Lung (tissue), 12 donors: ENCODE results near the gene SLC30A9. TPM values are rescaled to one million over a fixed set of nuclear protein-coding genes. Genes with fewer than 3 reads are reported as not detected.

Experiments used
- ATAC-seq: fragments of 200-7000 bp; cut with Tn5 transposase; one replicate; pipeline ENCODE4 v1.9.1; 2020; ENCODE audit warnings: moderate number of reproducible peaks; ENCODE audit not compliant: insufficient read depth, low FRiP score
- DNase-seq, 3 donors: peaks; one replicate each; pipeline ENCODE4 v3.0.0-alpha.2; 2013 to 2017
- H3K27ac ChIP-seq, 2 donors: one replicate each; pipeline ENCODE4 v1.5.1; 2013; ENCODE audit warnings: mild to moderate bottlenecking in 2 of 2, moderate library complexity in 2 of 2, control low read depth in 1 of 2, inconsistent platforms in 1 of 2, low read depth in 1 of 2, low read length in 1 of 2
- H3K27me3 ChIP-seq, 3 donors: one replicate each; pipeline ENCODE4 v1.5.1; 2013; ENCODE audit warnings: low read length in 2 of 3; ENCODE audit not compliant: control insufficient read depth in 3 of 3, insufficient read depth in 3 of 3
- H3K36me3 ChIP-seq, 4 donors: one replicate each; pipeline ENCODE4 v1.5.1; 2013; ENCODE audit warnings: low read length in 4 of 4, mild to moderate bottlenecking in 1 of 4, moderate library complexity in 1 of 4; ENCODE audit not compliant: control insufficient read depth in 4 of 4, insufficient read depth in 4 of 4
- H3K4me1 ChIP-seq, 5 donors: one replicate each; pipeline ENCODE4 v1.5.1; 2013; ENCODE audit warnings: low read length in 5 of 5, mild to moderate bottlenecking in 2 of 5, moderate library complexity in 1 of 5; ENCODE audit not compliant: control insufficient read depth in 5 of 5, insufficient read depth in 5 of 5
- H3K4me3 ChIP-seq: one replicate; pipeline ENCODE4 v1.5.1; 2013; ENCODE audit warnings: mild to moderate bottlenecking, control low read depth, moderate library complexity
- H3K9ac ChIP-seq, 2 donors: one replicate each; pipeline ENCODE4 v1.5.1; 2013; ENCODE audit warnings: low read length in 2 of 2, control low read depth in 1 of 2; ENCODE audit not compliant: insufficient read depth in 1 of 2
- H3K9me3 ChIP-seq, 4 donors: one replicate each; pipeline ENCODE4 v1.5.1; 2013; ENCODE audit warnings: low read length in 3 of 4, mild to moderate bottlenecking in 1 of 4, moderate library complexity in 1 of 4; ENCODE audit not compliant: control insufficient read depth in 4 of 4, insufficient read depth in 3 of 4
- CTCF ChIP-seq: IDR thresholded peaks from 2 replicates; pipeline ENCODE4 v1.5.1; 2012; ENCODE audit warnings: mild to moderate bottlenecking; ENCODE audit errors: control extremely low read depth, extremely low read depth
- WGBS, 2 donors: extraction: QIAGEN DNeasy Blood & Tissue Kit; methylation state at CpG; one replicate each; pipeline ENCODE4 v1.1.7; 2013; 5-methylcytosine and 5-hydroxymethylcytosine counted together
- polyA plus RNA-seq, 2 donors: library from polyadenylated mRNA; stranded (reverse); fragments of 200-250 nt; gene quantifications; one replicate each; pipeline ENCODE4 v1.2.1, GENCODE V29; 2013
- total RNA-seq, 2 donors: library from RNA; depleted of rRNA in 1 of 2; stranded (reverse); fragments of >200 nt in 1 of 2; gene quantifications; one replicate each; pipeline ENCODE4 v1.2.1, GENCODE V29; 2014 to 2021
- donor health status: control.
- donor health status: control.
- donor health status: Bipolar disorder and iron deficiency.
- donor health status: healthy.
- donor health status: DM: yes; HTN: yes; CAD: no.

The SLC30A9 gene
- total and polyA plus RNA-seq, 4 donors: 12.3 to 68.5 (median 35.0) TPM

GRCh38 chr4:41944089-41944488, 46.2 kb upstream of the SLC30A9 start:
- Histone ChIP-seq H3K36me3 (peaks cover 0 to 20% (median 3%) of the 10 kb centered on the region in 4 donors), H3K27ac (no peak overlapping the region), H3K9ac (no peak overlapping the region), H3K4me1 (peaks cover 0 to 4% (median 0%) of the 10 kb centered on the region in 5 donors), H3K9me3 (no peaks in the 10 kb centered on the region), H3K4me3 (no peak overlapping the region), H3K27me3 (no peaks in the 10 kb centered on the region)
- DNase-seq (peak in 1 of 3 donors; percentile 8), ATAC-seq (no peak)
- TF ChIP-seq CTCF: no peak

GRCh38 chr4:41949531-41949930, 40.8 kb upstream of the SLC30A9 start:
- 80 to 84% methylated on average over 3 of the region's 3 CpGs for WGBS, 2 donors
- TF ChIP-seq CTCF: no peak

GRCh38 chr4:41957634-41958033, 32.7 kb upstream of the SLC30A9 start:
- peaks cover 0 to 15% (median 8%) of the 10 kb centered on the region in 4 donors for H3K36me3 ChIP-seq
- H3K9me3 ChIP-seq: no peaks in the 10 kb centered on the region
- ATAC-seq (no peak), DNase-seq (peak in 1 of 3 donors; percentile 14)
- H3K9ac ChIP-seq: no peak overlapping the region
- no peaks in the 10 kb centered on the region for H3K27me3 ChIP-seq
- no peaks in the 10 kb centered on the region for H3K4me1 ChIP-seq
- TF ChIP-seq CTCF: no peak
- H3K27ac ChIP-seq: no peak overlapping the region
- WGBS, 2 donors: 23 to 24% methylated on average over 1 of the region's 1 CpG
- H3K4me3 ChIP-seq: no peak overlapping the region

More at GRCh38 chr4:41949531-41949930, 40.8 kb upstream of the SLC30A9 start:
- no peaks in the 10 kb centered on the region for H3K27me3 ChIP-seq
- ATAC-seq (no peak), DNase-seq (no peak)
- no peak overlapping the region for H3K27ac ChIP-seq
- no peaks in the 10 kb centered on the region for H3K4me1 ChIP-seq
- no peak overlapping the region for H3K4me3 ChIP-seq
- no peaks in the 10 kb centered on the region for H3K9me3 ChIP-seq
- H3K9ac ChIP-seq: no peak overlapping the region
- H3K36me3 ChIP-seq: peaks cover 8 to 24% (median 16%) of the 10 kb centered on the region in 4 donors

GRCh38 chr4:41963105-41963504, 27.2 kb upstream of the SLC30A9 start:
- H3K27ac ChIP-seq: no peak overlapping the region
- WGBS, 2 donors: 96 to 97% methylated on average over 4 of the region's 4 CpGs
- no peaks in the 10 kb centered on the region for H3K4me1 ChIP-seq
- no peaks in the 10 kb centered on the region for H3K36me3 ChIP-seq
- no peak overlapping the region for H3K4me3 ChIP-seq
- peak in 2 of 3 donors; percentile 12 to 23 for DNase-seq
- H3K9me3 ChIP-seq: no peaks in the 10 kb centered on the region
- no peak for TF ChIP-seq CTCF
- no peaks in the 10 kb centered on the region for H3K27me3 ChIP-seq
- no peak for ATAC-seq
- H3K9ac ChIP-seq: no peak overlapping the region
